Stimulated activated memory B cell treated with anti-CD40 and anti-IgM and Interleukin-4, amounts not matched to agents 10 μg/mL and 1 μg/mL and 100 μg/mL, for 72 hours (primary cell): ENCODE measurements around the gene NRP1.

Experiments
- ATAC-seq: fragments of 150-1000 bp; cut with Tn5 transposase; 2 replicates; pipeline ENCODE4 v1.10.0; 2021
- H3K27ac Mint-ChIP-seq: one replicate; pipeline ENCODE4 v1.8.0; 2022; ENCODE audit warnings: mild to moderate bottlenecking, mixed read lengths
- H3K27me3 Mint-ChIP-seq: one replicate; pipeline ENCODE4 v1.8.0; 2022; ENCODE audit warnings: mixed read lengths
- H3K36me3 Mint-ChIP-seq: one replicate; pipeline ENCODE4 v1.8.0; 2022; ENCODE audit warnings: mixed read lengths
- H3K4me1 Mint-ChIP-seq: one replicate; pipeline ENCODE4 v1.8.0; 2022; ENCODE audit warnings: mixed read lengths
- H3K4me3 Mint-ChIP-seq: one replicate; pipeline ENCODE4 v1.8.0; 2022; ENCODE audit warnings: mild to moderate bottlenecking, moderate library complexity, mixed read lengths
- H3K9me3 Mint-ChIP-seq: one replicate; pipeline ENCODE4 v1.8.0; 2022; ENCODE audit warnings: mixed read lengths

NRP1 gene

DNA sequence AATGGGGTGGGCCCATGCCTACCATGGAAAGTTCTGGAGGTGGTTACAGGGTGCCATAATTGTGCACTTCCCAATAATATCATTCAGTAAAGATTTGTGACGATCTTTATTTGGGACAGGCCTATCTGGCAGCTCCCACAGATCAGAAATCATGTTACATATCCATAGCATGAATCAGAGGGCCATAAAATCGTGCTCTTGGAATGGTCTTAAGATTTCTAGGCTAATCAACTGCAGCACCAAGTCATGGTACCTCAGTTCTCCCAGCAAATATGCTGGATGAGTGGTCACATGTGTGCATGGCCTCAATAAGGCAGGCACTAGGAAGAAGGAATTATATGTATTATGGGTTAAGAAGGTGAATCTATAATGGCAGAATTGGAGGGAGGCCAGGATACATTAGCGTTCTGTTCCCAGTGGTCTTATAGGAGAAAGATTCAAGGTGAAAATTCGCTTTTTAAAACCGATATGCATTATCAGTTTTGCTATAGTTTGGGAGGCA lies 134.7 kb downstream of the NRP1 start:
- Mint-ChIP-seq H3K27me3 (peaks cover 13% of the 10 kb centered on the region), H3K27ac (no peak overlapping the region), H3K4me3 (no peak overlapping the region), H3K4me1 (no peaks in the 10 kb centered on the region), H3K36me3 (no peaks in the 10 kb centered on the region), H3K9me3 (no peaks in the 10 kb centered on the region)
- no peak for ATAC-seq

DNA sequence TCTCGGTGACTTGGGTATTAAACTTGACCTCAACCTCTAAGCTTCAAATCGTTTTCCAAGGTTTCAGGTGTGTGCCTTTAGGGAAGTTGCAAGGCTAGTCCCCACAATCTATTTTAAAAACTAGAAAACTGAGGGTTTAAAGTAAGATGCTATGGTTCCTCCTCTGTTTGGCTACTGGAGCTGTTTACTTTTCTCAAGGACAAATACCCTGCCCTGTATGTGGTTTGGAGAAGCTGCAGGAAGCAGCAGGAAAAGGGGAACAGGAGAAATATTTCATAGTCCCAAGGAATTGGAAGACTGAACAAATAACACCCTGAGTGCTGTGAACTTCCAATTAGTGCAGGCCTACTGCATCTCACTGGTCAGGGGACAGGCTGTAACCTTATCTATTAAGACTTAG lies 135.9 kb downstream of the NRP1 start:
- Mint-ChIP-seq H3K4me3 (no peak overlapping the region), H3K27me3 (peaks cover 13% of the 10 kb centered on the region), H3K27ac (no peak overlapping the region), H3K9me3 (no peaks in the 10 kb centered on the region), H3K36me3 (no peaks in the 10 kb centered on the region), H3K4me1 (no peaks in the 10 kb centered on the region)
- no peak for ATAC-seq

- Mint-ChIP-seq H3K4me3 (no peak overlapping the region), H3K9me3 (no peaks in the 10 kb centered on the region), H3K36me3 (no peaks in the 10 kb centered on the region), H3K4me1 (no peaks in the 10 kb centered on the region), H3K27me3 (peaks cover 13% of the 10 kb centered on the region), H3K27ac (no peak overlapping the region)
- no peak for ATAC-seq
Observed at GRCh38 chr10:33196710-33197491, 137.6 kb downstream of the NRP1 start.

DNA sequence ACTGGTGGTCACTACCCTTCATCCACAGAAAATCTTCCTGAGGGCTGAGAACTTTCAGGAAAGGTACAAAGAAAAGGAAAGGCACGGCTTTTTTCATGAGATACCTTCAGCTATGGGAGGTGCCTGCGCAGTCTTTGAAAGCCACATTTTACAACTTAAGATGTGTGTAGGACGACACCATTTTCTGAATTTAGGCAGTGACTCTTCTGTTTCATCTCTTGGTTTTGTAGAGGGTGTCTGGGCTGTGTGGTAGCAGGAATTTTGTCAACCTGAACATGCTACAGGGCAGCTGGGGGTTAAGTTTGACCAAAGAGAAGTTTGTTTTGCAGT lies 138.1 kb downstream of the NRP1 start:
- no peak for ATAC-seq

DNA sequence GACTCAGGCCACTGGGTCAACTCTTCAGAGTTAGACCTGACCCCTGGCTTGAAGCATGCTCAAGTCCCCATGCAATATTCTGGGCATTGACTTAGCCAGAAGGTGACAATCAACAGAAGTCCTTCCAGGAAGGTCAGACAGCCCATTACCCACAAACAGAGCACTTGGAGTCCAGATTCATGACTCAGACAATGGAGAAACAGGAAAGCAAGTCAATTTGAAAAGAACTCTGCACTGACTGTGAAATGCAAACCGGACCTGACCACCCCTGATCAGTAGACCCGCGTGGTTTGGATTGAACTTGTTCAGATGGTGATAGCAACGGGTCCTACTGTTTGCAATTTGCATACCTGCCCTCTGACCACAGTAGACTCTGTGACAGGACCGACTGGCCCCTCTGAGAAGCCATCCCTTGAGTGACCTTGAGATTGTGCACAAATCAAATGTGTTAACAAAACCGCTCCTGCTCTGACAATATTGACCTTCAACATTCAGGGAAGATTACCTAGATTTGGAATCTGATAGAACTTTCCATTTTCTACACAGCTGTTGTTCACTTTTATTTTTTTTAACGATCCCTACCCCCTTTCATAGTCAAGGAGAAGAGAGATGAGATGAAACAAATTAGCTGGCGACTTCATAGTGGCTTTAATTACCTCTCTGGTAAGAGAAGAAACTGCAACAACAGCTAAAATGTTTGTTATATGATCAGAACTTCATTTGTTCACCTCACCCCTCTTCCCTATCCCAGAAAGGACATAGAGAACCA lies 138.7 kb downstream of the NRP1 start:
- Mint-ChIP-seq H3K27ac (no peak overlapping the region), H3K27me3 (peaks cover 13% of the 10 kb centered on the region), H3K36me3 (no peaks in the 10 kb centered on the region), H3K9me3 (no peaks in the 10 kb centered on the region), H3K4me3 (no peak overlapping the region), H3K4me1 (no peaks in the 10 kb centered on the region)
- ATAC-seq = no peak

More for the DNA sequence above, 138.1 kb downstream of the NRP1 start:
- no peak overlapping the region for H3K4me3 Mint-ChIP-seq
- H3K36me3 Mint-ChIP-seq = no peaks in the 10 kb centered on the region
- H3K27me3 Mint-ChIP-seq = peaks cover 13% of the 10 kb centered on the region
- no peaks in the 10 kb centered on the region for H3K4me1 Mint-ChIP-seq
- no peaks in the 10 kb centered on the region for H3K9me3 Mint-ChIP-seq
- H3K27ac Mint-ChIP-seq = no peak overlapping the region

DNA sequence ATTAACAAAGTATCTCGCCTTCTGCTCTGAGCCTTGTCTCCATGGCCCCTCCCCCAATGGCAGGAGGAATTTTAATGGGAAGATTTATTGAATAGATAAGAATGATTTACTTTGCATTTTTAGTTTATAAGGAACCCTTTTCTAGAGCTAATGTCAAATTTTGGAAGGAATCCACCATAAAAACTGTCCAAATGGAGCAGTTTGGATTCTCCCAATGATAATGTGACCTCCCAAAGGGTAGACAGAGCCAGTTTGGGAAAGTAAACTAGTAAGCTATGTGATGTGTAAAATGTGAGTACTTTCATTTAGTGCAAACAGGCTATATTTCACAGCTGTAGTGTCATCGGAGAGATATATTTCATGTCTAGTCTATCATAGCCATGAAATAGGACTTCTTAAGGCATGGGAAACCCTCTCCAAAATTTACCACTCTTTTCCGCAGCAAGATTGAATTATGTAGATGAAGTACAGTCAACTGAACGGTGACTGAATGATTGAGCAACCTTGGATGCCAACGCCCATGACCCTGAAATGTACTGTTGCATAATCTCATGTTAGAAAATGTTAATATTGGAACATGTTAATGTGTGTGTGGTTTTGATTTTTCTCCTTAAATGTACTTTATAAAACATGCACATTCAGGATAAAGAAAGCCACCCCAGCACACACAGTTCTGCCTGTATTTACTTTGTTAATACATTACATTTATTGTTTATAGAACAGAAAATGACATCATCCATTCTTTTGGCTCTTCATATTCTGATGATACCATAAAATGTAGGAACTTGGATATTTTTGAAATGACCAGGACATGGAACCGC lies 140.6 kb downstream of the NRP1 start:
- no peak overlapping the region for H3K4me3 Mint-ChIP-seq
- H3K4me1 Mint-ChIP-seq = no peaks in the 10 kb centered on the region
- ATAC-seq = no peak
- peaks cover 15% of the 10 kb centered on the region for H3K27me3 Mint-ChIP-seq
- H3K36me3 Mint-ChIP-seq = no peaks in the 10 kb centered on the region
- H3K9me3 Mint-ChIP-seq = no peaks in the 10 kb centered on the region
- H3K27ac Mint-ChIP-seq = no peak overlapping the region

- Mint-ChIP-seq H3K9me3 (no peaks in the 10 kb centered on the region), H3K27me3 (peaks cover 12% of the 10 kb centered on the region), H3K36me3 (no peaks in the 10 kb centered on the region), H3K4me3 (no peak overlapping the region), H3K4me1 (no peaks in the 10 kb centered on the region), H3K27ac (no peak overlapping the region)
- ATAC-seq = peak; percentile 85
Observed at GRCh38 chr10:33193057-33193700, 141.3 kb downstream of the NRP1 start.

- Mint-ChIP-seq H3K4me1 (no peaks in the 10 kb centered on the region), H3K27ac (no peak overlapping the region)
Observed at GRCh38 chr10:33192190-33192589, 142.3 kb downstream of the NRP1 start.

DNA sequence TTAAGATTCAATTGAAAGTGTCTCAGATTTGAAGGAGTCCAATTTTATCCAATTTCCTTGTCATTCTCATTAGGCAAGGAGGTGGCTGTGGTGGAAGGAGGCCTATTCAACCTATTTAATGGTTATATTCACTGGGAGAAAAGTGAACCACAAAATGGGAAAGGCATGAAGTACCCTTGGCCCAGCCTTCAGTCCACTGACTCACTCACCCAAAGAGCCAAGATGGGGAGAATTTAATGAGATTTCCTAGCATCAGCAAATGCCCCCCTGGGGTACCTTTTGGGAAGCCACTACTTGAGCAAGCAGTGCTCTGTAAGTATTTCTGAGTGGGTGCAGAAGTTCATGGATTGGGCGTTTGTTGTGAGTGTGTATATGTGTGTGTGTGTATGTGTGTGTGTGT lies 144.1 kb downstream of the NRP1 start:
- Mint-ChIP-seq H3K27me3 (peaks cover 11% of the 10 kb centered on the region), H3K36me3 (no peaks in the 10 kb centered on the region), H3K4me1 (no peaks in the 10 kb centered on the region), H3K27ac (no peak overlapping the region), H3K9me3 (no peaks in the 10 kb centered on the region), H3K4me3 (no peak overlapping the region)
- no peak for ATAC-seq

More at GRCh38 chr10:33192190-33192589, 142.3 kb downstream of the NRP1 start:
- Mint-ChIP-seq H3K36me3 (no peaks in the 10 kb centered on the region), H3K27me3 (peaks cover 11% of the 10 kb centered on the region), H3K4me3 (no peak overlapping the region), H3K9me3 (no peaks in the 10 kb centered on the region)
- ATAC-seq = no peak

DNA sequence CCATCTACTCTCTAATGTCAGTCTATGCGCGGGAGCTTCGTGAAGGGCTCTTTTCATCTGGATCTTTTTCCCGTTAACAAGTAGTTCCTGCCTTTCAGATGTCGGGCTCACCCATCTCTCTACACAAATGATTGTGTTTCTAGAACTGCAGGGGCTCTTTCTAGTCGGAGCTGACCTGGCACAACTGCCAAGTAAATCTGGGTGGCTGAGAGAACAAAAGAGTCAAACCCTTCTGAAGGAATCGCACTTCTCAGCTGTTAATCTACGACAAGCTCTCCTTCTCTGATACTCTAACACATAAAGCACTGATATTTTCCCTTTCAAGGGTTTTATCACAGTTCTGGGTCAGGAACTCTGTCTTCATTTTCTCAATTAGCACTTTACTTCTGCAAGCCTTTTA lies 144.7 kb downstream of the NRP1 start:
- Mint-ChIP-seq H3K36me3 (no peaks in the 10 kb centered on the region), H3K4me1 (no peaks in the 10 kb centered on the region), H3K27ac (no peak overlapping the region), H3K9me3 (no peaks in the 10 kb centered on the region), H3K27me3 (peaks cover 11% of the 10 kb centered on the region), H3K4me3 (no peak overlapping the region)
- ATAC-seq = no peak

DNA sequence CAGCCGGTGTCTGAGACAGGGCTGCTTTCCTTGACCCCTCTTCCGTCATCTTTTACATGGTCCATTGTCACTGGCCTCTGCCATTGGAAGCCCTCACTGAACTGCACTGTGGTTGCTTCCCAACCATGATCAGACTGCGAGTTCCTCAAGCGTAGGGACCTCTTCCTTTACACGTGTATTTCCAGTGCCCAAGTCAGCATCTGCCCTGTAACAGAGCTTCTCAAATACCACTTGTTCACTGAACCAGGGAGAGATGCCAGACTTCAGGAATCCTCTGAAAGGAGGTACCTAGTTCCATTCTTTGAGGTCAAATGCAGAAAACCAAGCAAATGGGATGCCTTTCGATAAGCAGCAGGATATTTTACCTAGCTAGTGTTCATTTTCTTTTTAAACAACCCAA lies 145.1 kb downstream of the NRP1 start:
- H3K4me3 Mint-ChIP-seq = no peak overlapping the region
- no peaks in the 10 kb centered on the region for H3K9me3 Mint-ChIP-seq
- H3K4me1 Mint-ChIP-seq = no peaks in the 10 kb centered on the region
- no peaks in the 10 kb centered on the region for H3K36me3 Mint-ChIP-seq
- no peak overlapping the region for H3K27ac Mint-ChIP-seq
- no peak for ATAC-seq
- peaks cover 11% of the 10 kb centered on the region for H3K27me3 Mint-ChIP-seq

- Mint-ChIP-seq H3K27ac (no peak overlapping the region), H3K4me3 (no peak overlapping the region), H3K27me3 (peaks cover 11% of the 10 kb centered on the region), H3K4me1 (no peaks in the 10 kb centered on the region), H3K36me3 (no peaks in the 10 kb centered on the region), H3K9me3 (no peaks in the 10 kb centered on the region)
- ATAC-seq = no peak
Observed at GRCh38 chr10:33187427-33187999, 147.0 kb downstream of the NRP1 start.

DNA sequence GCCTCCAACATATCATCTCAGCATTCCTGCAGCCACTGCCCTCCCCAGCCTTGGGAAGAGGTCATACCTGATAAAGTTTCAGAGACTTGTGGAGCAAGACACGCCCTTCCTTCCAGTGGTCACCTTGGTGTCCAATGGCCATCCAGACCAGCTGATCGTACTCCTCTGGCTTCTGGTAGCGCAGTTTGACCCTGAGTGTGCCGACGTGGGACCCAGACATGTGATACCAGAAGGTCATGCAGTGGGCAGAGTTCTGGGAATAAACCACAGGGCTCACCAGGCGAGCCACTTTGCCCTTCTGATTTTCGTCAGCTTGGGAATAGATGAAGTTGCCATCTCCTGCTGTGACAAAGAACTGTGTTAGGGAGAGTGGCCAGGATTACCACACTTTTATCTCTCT lies 148.3 kb downstream of the NRP1 start:
- Mint-ChIP-seq H3K4me3 (no peak overlapping the region), H3K27me3 (peaks cover 11% of the 10 kb centered on the region), H3K27ac (no peak overlapping the region), H3K9me3 (no peaks in the 10 kb centered on the region), H3K4me1 (no peaks in the 10 kb centered on the region), H3K36me3 (no peaks in the 10 kb centered on the region)
- ATAC-seq = no peak

- H3K4me3 Mint-ChIP-seq = no peak overlapping the region
- peaks cover 10% of the 10 kb centered on the region for H3K27me3 Mint-ChIP-seq
- H3K27ac Mint-ChIP-seq = no peak overlapping the region
- ATAC-seq = no peak
- H3K4me1 Mint-ChIP-seq = no peaks in the 10 kb centered on the region
- no peaks in the 10 kb centered on the region for H3K36me3 Mint-ChIP-seq
- no peaks in the 10 kb centered on the region for H3K9me3 Mint-ChIP-seq
Observed at GRCh38 chr10:33183655-33184054, 150.8 kb downstream of the NRP1 start.

DNA sequence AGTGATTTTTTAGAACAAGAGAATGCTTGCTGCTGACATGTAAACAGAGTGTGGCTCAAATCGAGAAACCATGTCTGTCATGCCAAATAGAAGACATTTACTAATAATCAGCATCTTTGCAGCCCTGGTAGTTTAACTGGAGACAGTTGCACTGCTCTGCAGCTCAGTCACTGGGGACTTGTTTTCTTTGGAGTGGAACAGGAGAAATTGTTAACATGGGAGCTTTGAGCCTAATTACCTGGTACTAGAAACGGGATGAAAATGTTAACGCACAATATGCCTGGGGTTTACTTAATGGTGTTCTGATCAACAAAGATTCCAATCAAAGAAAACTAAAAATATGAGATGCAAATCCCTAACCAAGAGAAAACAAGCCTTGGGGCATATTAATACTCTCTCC lies 153.5 kb downstream of the NRP1 start:
- H3K36me3 Mint-ChIP-seq = no peaks in the 10 kb centered on the region
- no peak overlapping the region for H3K27ac Mint-ChIP-seq
- H3K9me3 Mint-ChIP-seq = no peaks in the 10 kb centered on the region
- no peak overlapping the region for H3K4me3 Mint-ChIP-seq
- no peaks in the 10 kb centered on the region for H3K4me1 Mint-ChIP-seq
- peaks cover 17% of the 10 kb centered on the region for H3K27me3 Mint-ChIP-seq
- no peak for ATAC-seq
